Measurements from ENCODE around the gene ISY1.

Gene ISY1

DNA sequence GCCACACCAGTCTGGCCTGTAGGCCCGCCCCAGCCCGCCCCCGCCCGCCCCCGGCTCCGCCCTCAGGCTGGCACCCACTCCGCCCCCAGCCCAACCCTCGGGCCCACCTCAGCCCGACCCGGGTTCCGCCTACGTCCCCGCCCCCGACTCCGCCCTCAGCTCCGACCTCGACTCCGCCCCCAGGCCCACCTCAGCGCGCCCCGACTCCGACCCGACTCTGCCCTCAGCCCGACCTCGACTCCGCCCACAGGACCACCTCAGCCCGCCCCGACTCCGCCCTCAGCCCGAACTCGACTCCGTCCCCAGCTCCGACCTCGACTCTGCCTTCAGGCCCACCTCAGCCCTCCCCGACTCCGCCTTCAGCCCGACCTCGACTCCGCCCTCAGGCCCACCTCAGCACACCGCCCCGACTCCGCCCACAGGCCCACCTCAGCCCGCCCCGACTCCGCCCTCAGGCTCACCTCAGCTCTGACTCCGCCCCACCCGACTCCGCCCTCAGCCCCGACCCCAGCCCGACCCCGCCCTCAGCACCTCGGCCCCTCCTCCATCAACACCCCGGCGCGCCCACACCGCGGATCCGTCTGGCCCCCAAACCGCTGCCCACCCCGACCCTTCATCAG is 39.0 kb downstream of the ISY1 start, which contains the start of gene RAB43:
RAB43 (minus strand) TSS at position 13 of the 620 bp plus-strand sequence. CDS start 315 bp downstream, outside the sequence.
- peaks cover 9% of the 10 kb centered on the region; the same call in 1 of the 2 replicates for H3K36me3 ChIP-seq (ENCODE audit: insufficient read depth, low read length)
- no peaks in the 10 kb centered on the region for H3K9me2 ChIP-seq (ENCODE audit: low read depth, low read length)
- H2AFZ ChIP-seq (ENCODE audit: low read length): no peak within 1 kb of the TSS
- H3K4me1 ChIP-seq (ENCODE audit: insufficient read depth, low read length, severe bottlenecking): peaks cover 44% of the 10 kb centered on the region
- TF ChIP-seq CTCF (IDR thresholded peaks at IDR 0.05; ENCODE audit: low read length): no peak
- TF ChIP-seq EZH2 (IDR thresholded peaks at IDR 0.05; ENCODE audit: borderline replicate concordance, low read length): no peak
- peak within 1 kb of the TSS; percentile 69 for H3K4me3 ChIP-seq (ENCODE audit: low read depth, low read length, poor library complexity, severe bottlenecking)
- H3F3A ChIP-seq (ENCODE audit: insufficient read depth, low read length): no peaks in the 10 kb centered on the region
- peak within 1 kb of the TSS; percentile 86 for H3K4me2 ChIP-seq (ENCODE audit: low read length)
- H3K9ac ChIP-seq (ENCODE audit: low read length): peak within 1 kb of the TSS; percentile 81
- peaks cover 11% of the 10 kb centered on the region for H3K79me2 ChIP-seq (ENCODE audit: insufficient read depth, low read length)
- H3K27ac ChIP-seq (ENCODE audit: low read depth, low read length, poor library complexity, severe bottlenecking): peak within 1 kb of the TSS; percentile 86
- H4K20me1 ChIP-seq (ENCODE audit: insufficient read depth, low read length): no peaks in the 10 kb centered on the region
- no peaks in the 10 kb centered on the region for H3K9me3 ChIP-seq (ENCODE audit: low read length)
- no peaks in the 10 kb centered on the region for H3K27me3 ChIP-seq (ENCODE audit: insufficient read depth, low read length)

- TF ChIP-seq EZH2 (IDR thresholded peaks at IDR 0.05; ENCODE audit: borderline replicate concordance, low read length) (no peak), CTCF (IDR thresholded peaks at IDR 0.05; ENCODE audit: low read length) (no peak)
- peak overlapping the region; percentile 86 for H3K27ac ChIP-seq (ENCODE audit: low read depth, low read length, poor library complexity, severe bottlenecking)
- peaks cover 51% of the 10 kb centered on the region for H3K4me1 ChIP-seq (ENCODE audit: insufficient read depth, low read length, severe bottlenecking)
- no peaks in the 10 kb centered on the region for H3K27me3 ChIP-seq (ENCODE audit: insufficient read depth, low read length)
- H3K9ac ChIP-seq (ENCODE audit: low read length): peak overlapping the region; percentile 81
- H3K36me3 ChIP-seq (ENCODE audit: insufficient read depth, low read length): peaks cover 9% of the 10 kb centered on the region; the same call in 1 of the 2 replicates
- peaks cover 11% of the 10 kb centered on the region for H3K79me2 ChIP-seq (ENCODE audit: insufficient read depth, low read length)
- H3F3A ChIP-seq (ENCODE audit: insufficient read depth, low read length): no peaks in the 10 kb centered on the region
- peak overlapping the region; percentile 69 for H3K4me3 ChIP-seq (ENCODE audit: low read depth, low read length, poor library complexity, severe bottlenecking)
- no peaks in the 10 kb centered on the region for H3K9me3 ChIP-seq (ENCODE audit: low read length)
- H3K9me2 ChIP-seq (ENCODE audit: low read depth, low read length): no peaks in the 10 kb centered on the region
- peak overlapping the region; percentile 86 for H3K4me2 ChIP-seq (ENCODE audit: low read length)
- H4K20me1 ChIP-seq (ENCODE audit: insufficient read depth, low read length): no peaks in the 10 kb centered on the region
- H2AFZ ChIP-seq (ENCODE audit: low read length): no peak overlapping the region
These were observed 39.7 kb downstream of the ISY1 start for GRCh38 chr3:129121016-129121791.

DNA sequence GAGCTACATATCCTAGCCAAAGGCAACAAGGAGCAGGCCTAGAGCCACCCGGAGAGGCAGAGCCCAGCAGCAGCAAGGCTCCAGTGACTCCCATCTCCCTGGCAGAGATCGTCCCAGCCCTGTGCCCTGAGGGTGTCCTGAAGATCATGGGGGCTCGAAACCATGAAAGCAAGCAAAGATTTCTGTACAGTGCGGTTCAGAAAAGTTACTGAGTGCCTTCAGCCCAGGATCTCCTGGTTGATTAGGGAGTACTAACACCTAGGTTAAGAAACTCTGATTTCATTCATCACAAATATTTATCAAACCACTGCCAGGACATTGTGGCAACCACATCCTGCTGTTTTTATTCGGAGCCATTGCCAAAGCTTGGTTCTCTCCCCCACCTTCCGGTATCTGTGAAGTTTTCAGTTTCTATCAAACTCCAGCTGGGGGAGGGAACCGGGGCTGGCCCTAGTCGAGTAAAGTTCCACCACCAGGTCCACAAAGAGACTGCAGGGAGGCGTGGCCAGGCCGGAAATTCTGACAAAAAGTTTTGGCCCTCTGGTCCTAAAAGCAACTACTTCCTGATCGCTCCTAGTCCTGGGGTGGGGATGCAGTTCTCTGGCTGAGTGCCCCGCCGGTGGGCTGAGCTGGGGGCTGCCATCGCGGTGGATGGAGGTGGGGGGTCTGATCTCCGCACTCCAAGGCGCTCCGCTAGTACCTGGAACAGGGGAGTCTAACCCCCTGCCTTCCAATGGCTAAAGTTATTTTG is 40.4 kb downstream of the ISY1 start:
- Histone ChIP-seq H3F3A (ENCODE audit: insufficient read depth, low read length) (no peaks in the 10 kb centered on the region), H3K9me2 (ENCODE audit: low read depth, low read length) (no peaks in the 10 kb centered on the region), H3K79me2 (ENCODE audit: insufficient read depth, low read length) (peaks cover 14% of the 10 kb centered on the region), H3K4me1 (ENCODE audit: insufficient read depth, low read length, severe bottlenecking) (peaks cover 54% of the 10 kb centered on the region), H3K9ac (ENCODE audit: low read length) (peak overlapping the region; percentile 81), H3K4me2 (ENCODE audit: low read length) (peak overlapping the region; percentile 86), H3K4me3 (ENCODE audit: low read depth, low read length, poor library complexity, severe bottlenecking) (peak overlapping the region; percentile 69), H3K9me3 (ENCODE audit: low read length) (no peaks in the 10 kb centered on the region), H3K27me3 (ENCODE audit: insufficient read depth, low read length) (no peaks in the 10 kb centered on the region), H3K27ac (ENCODE audit: low read depth, low read length, poor library complexity, severe bottlenecking) (peak overlapping the region; percentile 86), H2AFZ (ENCODE audit: low read length) (no peak overlapping the region), H4K20me1 (ENCODE audit: insufficient read depth, low read length) (no peaks in the 10 kb centered on the region), H3K36me3 (ENCODE audit: insufficient read depth, low read length) (peaks cover 13% of the 10 kb centered on the region; the same call in 1 of the 2 replicates)
- no peak for TF ChIP-seq EZH2 (IDR thresholded peaks at IDR 0.05; ENCODE audit: borderline replicate concordance, low read length)
- no peak for TF ChIP-seq CTCF (IDR thresholded peaks at IDR 0.05; ENCODE audit: low read length)
